H1 (cell line): ENCODE results near the gene IL22RA2. TPM values are rescaled to one million over a fixed set of nuclear protein-coding genes. Genes with fewer than 3 reads are reported as not detected.

Source experiments
- CTCF ChIA-PET: fragments of 300-600 bp; sonication (Branson Sonifier 250); formaldehyde crosslinking; loops from one replicate; lab custom pipeline; 2021; ENCODE audit not compliant: partially characterized antibody; lab: Charles Lee
- POLR2A ChIA-PET: fragments of 300-600 bp; sonication (Branson Sonifier 250); formaldehyde crosslinking; loops from one replicate; lab custom pipeline; 2021; ENCODE audit warnings: inconsistent platforms; ENCODE audit not compliant: partially characterized antibody; lab: Charles Lee
- DNase-seq, 2 experiments: peaks; one replicate each; pipeline versions ENCODE4 v3.0.0 to v3.0.0-alpha.2; 2010 to 2022; ENCODE audit warnings: low spot score in 2 of 2, low read depth in 1 of 2, mixed read lengths in 1 of 2
- FAIRE-seq: peaks from 2 replicates; lab custom pipeline; 2011; peaks lifted over from hg19 to GRCh38; lab: Jason Lieb, UNC
- H2AFZ ChIP-seq: 2 replicates; pipeline ENCODE4 v1.8.1; 2012; ENCODE audit warnings: low read length, inconsistent platforms
- H2AK5ac ChIP-seq: 2 replicates; pipeline ENCODE4 v1.6.1; 2013; ENCODE audit warnings: low read depth, low read length
- H2BK120ac ChIP-seq: replicated peaks from 2 replicates; pipeline ENCODE3; 2013; ENCODE audit warnings: low read depth, low read length, inconsistent platforms
- H2BK12ac ChIP-seq: 2 replicates; pipeline ENCODE4 v1.6.1; 2013; ENCODE audit warnings: low read depth, low read length
- H2BK15ac ChIP-seq: 2 replicates; pipeline ENCODE4 v1.6.1; 2013; ENCODE audit warnings: low read length
- H2BK20ac ChIP-seq: 2 replicates; pipeline ENCODE4 v1.6.1; 2013; ENCODE audit warnings: low read length
- H2BK5ac ChIP-seq: 2 replicates; pipeline ENCODE4 v1.6.1; 2013; ENCODE audit warnings: low read depth, low read length
- H3K14ac ChIP-seq: 2 replicates; pipeline ENCODE4 v1.6.1; 2013; ENCODE audit warnings: inconsistent platforms; ENCODE audit not compliant: insufficient read length
- H3K18ac ChIP-seq: 2 replicates; pipeline ENCODE4 v1.6.1; 2013; ENCODE audit warnings: low read length; ENCODE audit errors: extremely low read depth
- H3K23ac ChIP-seq: 2 replicates; pipeline ENCODE4 v1.6.1; 2013; ENCODE audit warnings: inconsistent platforms; ENCODE audit not compliant: insufficient read length
- H3K23me2 ChIP-seq: 2 replicates; pipeline ENCODE4 v1.6.1; 2013; ENCODE audit warnings: low read depth, low read length
- H3K27ac ChIP-seq: 2 replicates; pipeline ENCODE4 v1.6.1; 2011; ENCODE audit warnings: low read depth, low read length, inconsistent platforms
- H3K27me3 ChIP-seq, 4 experiments: replicated peaks in 1 of 4; 1 replicate in 1 of 4; 2 replicates in 3 of 4; pipeline versions ENCODE4 v1.6.1 to v1.8.1; 2011 to 2013; ENCODE audit warnings: low read length in 3 of 4, mild to moderate bottlenecking in 3 of 4, inconsistent platforms in 2 of 4, mixed read lengths in 2 of 4, moderate library complexity in 1 of 4; ENCODE audit not compliant: control insufficient read depth in 3 of 4, insufficient read depth in 3 of 4; ENCODE audit errors: extremely low read depth in 1 of 4
- H3K36me3 ChIP-seq, 4 experiments: 2 replicates each; pipeline versions ENCODE4 v1.6.1 to v1.8.1; 2011 to 2013; ENCODE audit warnings: mild to moderate bottlenecking in 4 of 4, low read length in 3 of 4, moderate library complexity in 2 of 4, control low read depth in 1 of 4, inconsistent platforms in 1 of 4; ENCODE audit not compliant: insufficient read depth in 4 of 4, control insufficient read depth in 2 of 4
- H3K4ac ChIP-seq: replicated peaks from 2 replicates; pipeline ENCODE3; 2013; ENCODE audit warnings: low read length, low read depth, mixed read lengths, inconsistent platforms; ENCODE audit not compliant: insufficient read length
- H3K4me1 ChIP-seq, 4 experiments: replicated peaks in 1 of 4; 1 replicate in 1 of 4; 2 replicates in 3 of 4; pipeline versions ENCODE4 v1.6.1 to v1.8.1; 2011 to 2013; ENCODE audit warnings: low read length in 3 of 4, inconsistent platforms in 2 of 4, mixed read lengths in 1 of 4; ENCODE audit not compliant: insufficient read depth in 4 of 4, control insufficient read depth in 3 of 4
- H3K4me2 ChIP-seq, 2 experiments: 2 replicates each; pipeline versions ENCODE4 v1.6.1 to v1.8.1; 2011 to 2013; ENCODE audit warnings: low read depth in 2 of 2, low read length in 2 of 2, control low read depth in 1 of 2, inconsistent platforms in 1 of 2, mild to moderate bottlenecking in 1 of 2; ENCODE audit not compliant: insufficient read depth in 1 of 2
- H3K4me3 ChIP-seq, 4 experiments: fragments of 200-600, 300-600 bp in 1 of 4; sonication (generic), shearing (Covaris generic), sonication (Bioruptor Twin) in 1 of 4; 2 replicates each; pipeline versions ENCODE4 v1.5.1 to v1.8.1; 2011 to 2016; ENCODE audit warnings: low read length in 4 of 4, low read depth in 3 of 4, control low read depth in 2 of 4, inconsistent platforms in 2 of 4, mild to moderate bottlenecking in 2 of 4, mixed read lengths in 1 of 4, moderate library complexity in 1 of 4; ENCODE audit not compliant: insufficient read depth in 2 of 4; ENCODE audit errors: extremely low read depth in 1 of 4
- H3K56ac ChIP-seq: replicated peaks from 2 replicates; pipeline ENCODE3; 2013; ENCODE audit warnings: low read depth, mild to moderate bottlenecking, mixed read lengths, low read length, inconsistent platforms; ENCODE audit not compliant: insufficient read length
- H3K79me1 ChIP-seq: 2 replicates; pipeline ENCODE4 v1.6.1; 2013; ENCODE audit warnings: low read depth, low read length, control low read depth
- H3K79me2 ChIP-seq, 2 experiments: 2 replicates each; pipeline versions ENCODE4 v1.6.1 to v1.8.1; 2012 to 2013; ENCODE audit warnings: low read length in 2 of 2, mild to moderate bottlenecking in 2 of 2, inconsistent platforms in 1 of 2; ENCODE audit not compliant: insufficient read depth in 2 of 2, control insufficient read depth in 1 of 2
- H3K9ac ChIP-seq, 4 experiments: replicated peaks in 1 of 4; 1 replicate in 1 of 4; 2 replicates in 3 of 4; pipeline versions ENCODE4 v1.6.1 to v1.8.1; 2011 to 2013; ENCODE audit warnings: low read depth in 3 of 4, low read length in 3 of 4, control low read depth in 2 of 4, mild to moderate bottlenecking in 2 of 4, moderate library complexity in 2 of 4, inconsistent platforms in 1 of 4; ENCODE audit errors: extremely low read depth in 1 of 4
- H3K9me3 ChIP-seq, 2 experiments: 2 replicates each; pipeline versions ENCODE4 v1.6.1 to v1.8.1; 2012 to 2013; ENCODE audit warnings: mild to moderate bottlenecking in 2 of 2, moderate library complexity in 2 of 2, control low read depth in 1 of 2, inconsistent platforms in 1 of 2, low read depth in 1 of 2, low read length in 1 of 2, mixed read lengths in 1 of 2; ENCODE audit not compliant: insufficient read depth in 2 of 2
- H4K20me1 ChIP-seq, 2 experiments: replicated peaks in 1 of 2; 2 replicates each; pipeline versions ENCODE3 to v1.8.1; 2011 to 2013; ENCODE audit warnings: inconsistent platforms in 2 of 2, low read length in 2 of 2, mild to moderate bottlenecking in 1 of 2; ENCODE audit not compliant: insufficient read depth in 2 of 2, control insufficient read depth in 1 of 2
- H4K5ac ChIP-seq: 2 replicates; pipeline ENCODE4 v1.6.1; 2013; ENCODE audit warnings: low read length, low read depth, mixed read lengths, inconsistent platforms; ENCODE audit not compliant: insufficient read length
- H4K8ac ChIP-seq: 2 replicates; pipeline ENCODE4 v1.8.0; 2013; ENCODE audit warnings: mild to moderate bottlenecking, moderate library complexity, low read length, inconsistent platforms; ENCODE audit not compliant: insufficient read depth; ENCODE audit errors: extremely low read depth
- H4K91ac ChIP-seq: replicated peaks from 2 replicates; pipeline ENCODE3; 2013; ENCODE audit warnings: low read length, mixed read lengths, inconsistent platforms; ENCODE audit not compliant: insufficient read length
- CEBPB ChIP-seq: IDR thresholded peaks from 2 replicates; pipeline ENCODE4 v1.6.1; 2012; ENCODE audit warnings: low read depth, low read length
- GABPA ChIP-seq: IDR thresholded peaks from 2 replicates; pipeline ENCODE4 v1.6.1; 2011; ENCODE audit warnings: mild to moderate bottlenecking, low read length, moderate library complexity, borderline replicate concordance; ENCODE audit not compliant: insufficient read depth
- GTF2F1 ChIP-seq: IDR thresholded peaks from 2 replicates; pipeline ENCODE4 v1.6.1; 2012; ENCODE audit warnings: low read depth, low read length, improper control_type of control experiment, borderline replicate concordance
- HDAC2 ChIP-seq, 2 experiments: fragments of 300-600 bp in 1 of 2; sonication (generic) in 1 of 2; IDR thresholded peaks; 2 replicates each; pipeline ENCODE4 v1.6.1; 2011 to 2012; ENCODE audit warnings: low read depth in 2 of 2, low read length in 2 of 2, mild to moderate bottlenecking in 2 of 2, moderate library complexity in 2 of 2, borderline replicate concordance in 1 of 2, inconsistent platforms in 1 of 2
- KDM1A ChIP-seq: fragments of 200-600, 300-600 bp; sonication (generic); IDR thresholded peaks from 2 replicates; pipeline ENCODE4 v1.7.1; 2016; ENCODE audit warnings: mild to moderate bottlenecking, low read length, borderline replicate concordance
- KDM4A ChIP-seq: IDR thresholded peaks from one replicate; pipeline ENCODE4 v1.7.1; 2012; ENCODE audit warnings: low read depth, mild to moderate bottlenecking, moderate library complexity, low read length, inconsistent platforms; ENCODE audit not compliant: severe bottlenecking
- RBBP5 ChIP-seq: IDR thresholded peaks from 2 replicates; pipeline ENCODE4 v1.7.1; 2012; ENCODE audit warnings: low read depth, mild to moderate bottlenecking, inconsistent platforms, low read length, moderate library complexity, borderline replicate concordance
- SP2 ChIP-seq: IDR thresholded peaks from 2 replicates; pipeline ENCODE4 v1.6.1; 2012; ENCODE audit warnings: mild to moderate bottlenecking, low read length, inconsistent platforms
- WGBS, 2 experiments: shearing (Covaris generic) in 1 of 2; methylation state at CpG; one replicate each; pipeline versions ENCODE4 v1.1.6 to v1.1.7; 2013 to 2015; ENCODE audit warnings: low lambda C conversion rate in 2 of 2, mixed read lengths in 2 of 2, inconsistent platforms in 1 of 2, low coverage in 1 of 2, missing lambda C conversion rate in 1 of 2; ENCODE audit not compliant: insufficient replicate concordance in 2 of 2, insufficient coverage in 1 of 2, insufficient read length in 1 of 2; ENCODE audit errors: extremely low coverage in 1 of 2, missing lambda C conversion rate in 1 of 2; 5-methylcytosine and 5-hydroxymethylcytosine counted together
- polyA plus RNA-seq, 7 experiments: library from polyadenylated mRNA; depleted of rRNA in 3 of 7; stranded (reverse) in 5 of 7; unstranded in 2 of 7; fragments of >200 nt in 5 of 7; fragments of 200-250 nt in 2 of 7; gene quantifications; 1 replicate in 5 of 7; 2 replicates in 1 of 7; 4 replicates in 1 of 7; pipeline versions ENCODE4 v1.2.1 to v1.2.3, GENCODE V29; 2011 to 2013; ENCODE audit warnings: missing spikeins in 2 of 7, mixed read lengths in 2 of 7
- total RNA-seq: library from RNA; stranded (reverse); fragmentation: NEBNext Ultra II Directional; extraction: Animal tissue kit (Norgen Biotek cat#: 25700); gene quantifications from 2 replicates; pipeline ENCODE4 v1.2.1, GENCODE V29; 2021

Gene IL22RA2
- total and polyA plus RNA-seq, 2 of the 8 experiments (the other 6 are each of a cell fraction or from before 2014, with no cell fraction given), result not detected

- no peak overlapping the region for H3K56ac ChIP-seq
- H3K23me2 ChIP-seq, result no peaks in the 10 kb centered on the region; the same call in 1 of the 2 replicates
- no peak overlapping the region for H4K91ac ChIP-seq
- no peak overlapping the region for H3K27ac ChIP-seq
- FAIRE-seq, result no peak
- no peak for DNase-seq
- H3K36me3 ChIP-seq, result no peaks in the 10 kb centered on the region
- H4K5ac ChIP-seq, result no peak overlapping the region
- CTCF ChIA-PET, result interaction anchor here (0.6 to 2.0 kb wide), 2 partner anchors 16 to 426 kb away, joined by 3 to 6 read pairs; no protein-coding TSS in a partner anchor
- H3K4me1 ChIP-seq, result no peaks in the 10 kb centered on the region
- no peak overlapping the region for H2BK20ac ChIP-seq
- H2AK5ac ChIP-seq, result no peak overlapping the region
- no peaks in the 10 kb centered on the region for H3K9me3 ChIP-seq
- H4K20me1 ChIP-seq, result no peaks in the 10 kb centered on the region
- no peak overlapping the region for H2AFZ ChIP-seq
- H3K23ac ChIP-seq, result no peak overlapping the region
- no peak overlapping the region for H4K8ac ChIP-seq
- no peak overlapping the region for H3K4ac ChIP-seq
- H2BK5ac ChIP-seq, result no peak overlapping the region
- H3K4me3 ChIP-seq, result no peak overlapping the region
- no peak overlapping the region for H2BK15ac ChIP-seq
- no peaks in the 10 kb centered on the region for H3K27me3 ChIP-seq
- H3K18ac ChIP-seq, result no peak overlapping the region
- 100% methylated on average over 1 of the region's 1 CpG; no CpG with 5 or more reads in 1 of the 2 experiments for WGBS, 2 experiments
- H2BK120ac ChIP-seq, result no peak overlapping the region
- no peak overlapping the region for H3K4me2 ChIP-seq
- no peak overlapping the region for H3K9ac ChIP-seq
- no peak overlapping the region for H2BK12ac ChIP-seq
- TF ChIP-seq KDM1A (no peak), SP2 (no peak), KDM4A (no peak), GABPA (no peak), CEBPB (no peak), HDAC2 (IDR thresholded peaks at IDR 0.05; ENCODE audit: borderline replicate concordance in 1 of 2, low read depth in 2 of 2, low read length in 2 of 2) (no peak), GTF2F1 (no peak), RBBP5 (no peak)
- TF ChIP-seq, all 59 proteins: peak for 0
- POLR2A ChIA-PET, result no interaction called here
- Histone ChIP-seq H3K14ac (no peak overlapping the region), H3K79me1 (no peaks in the 10 kb centered on the region), H3K79me2 (no peaks in the 10 kb centered on the region)
Observed at GRCh38 chr6:137134483-137134882, 39.0 kb downstream of the IL22RA2 start.
